Peyer's patch (tissue), 4 donors: ENCODE results near the gene PRKCH.

Source experiments
- CTCF ChIP-seq, 6 experiments: fragments of 450-650 bp in 4 of 6; fragments of 200-600 bp in 2 of 6; sonication (generic) in 1 of 6; IDR thresholded peaks; one replicate each; pipeline ENCODE4 v1.5.1; 2017 to 2019; ENCODE audit warnings: antibody characterized with exemption in 6 of 6, mild to moderate bottlenecking in 3 of 6, moderate library complexity in 1 of 6
- POLR2A ChIP-seq, 2 donors: fragments of 450-650 bp; IDR thresholded peaks; one replicate each; pipeline ENCODE4 v1.5.1; 2017; ENCODE audit warnings: antibody characterized with exemption in 2 of 2, mild to moderate bottlenecking in 2 of 2, moderate library complexity in 2 of 2

DNA sequence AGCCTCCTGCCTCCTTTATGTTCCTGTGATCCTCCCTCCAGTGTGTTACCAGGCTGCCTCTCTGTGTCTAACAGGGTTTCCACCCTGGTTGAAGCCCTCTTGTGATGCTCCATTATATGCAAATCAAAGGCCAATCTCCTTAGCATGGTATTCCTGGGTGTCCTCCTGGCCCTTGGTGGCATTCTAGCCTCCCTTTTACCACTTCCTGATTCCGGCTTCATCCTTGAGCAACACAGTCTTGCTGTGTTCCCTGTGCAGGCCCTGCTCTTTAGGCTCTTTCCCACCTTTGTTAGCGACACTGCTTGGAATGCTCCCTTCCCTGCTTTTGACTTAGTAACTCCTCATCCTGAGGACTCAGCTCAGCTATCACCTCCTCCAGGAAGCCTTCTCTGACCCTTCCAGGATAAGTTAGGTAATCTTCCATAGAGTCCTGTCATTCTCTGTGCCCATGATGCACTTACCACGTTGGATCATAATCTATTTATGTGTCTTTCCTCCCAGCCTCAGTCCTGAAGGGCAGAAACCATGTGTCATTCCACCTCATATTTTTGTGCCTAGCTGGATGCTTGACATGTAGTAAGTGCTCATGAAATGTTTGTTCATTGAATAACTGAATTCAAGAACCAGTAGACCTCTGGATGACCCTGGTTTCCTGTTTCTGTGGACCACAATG, 37.3 kb downstream of the PRKCH start:
- TF ChIP-seq CTCF (IDR thresholded peaks at IDR 0.05) (no peak), POLR2A (IDR thresholded peaks at IDR 0.05) (no peak)
